Measurements from ENCODE around the gene ATP2B2.

Gene ATP2B2

GRCh38 chr3:10483364-10483675 lies 22.1 kb downstream of the ATP2B2 start:
- Histone ChIP-seq H3K36me3 (ENCODE audit: insufficient read depth, low read length) (no peaks in the 10 kb centered on the region), H3K27ac (ENCODE audit: low read length) (no peak overlapping the region), H2AFZ (ENCODE audit: low read depth, low read length) (no peak overlapping the region), H3K4me1 (ENCODE audit: insufficient read depth, low read length) (no peaks in the 10 kb centered on the region), H3K4me2 (ENCODE audit: insufficient read depth, low read length) (no peak overlapping the region), H3K9ac (ENCODE audit: low read depth, low read length) (no peak overlapping the region), H3K9me3 (ENCODE audit: insufficient read depth, low read length, severe bottlenecking) (no peaks in the 10 kb centered on the region), H3K4me3 (ENCODE audit: low read depth in 1 of 2, low read length in 2 of 2) (no peak overlapping the region), H3K27me3 (ENCODE audit: insufficient read depth, low read length, poor library complexity) (no peaks in the 10 kb centered on the region), H3K79me2 (ENCODE audit: insufficient read depth, low read length) (no peaks in the 10 kb centered on the region), H4K20me1 (ENCODE audit: insufficient read depth, low read length) (no peaks in the 10 kb centered on the region)
- DNase-seq (no peak), ATAC-seq (ENCODE audit: insufficient read depth, low read depth) (no peak)
- TF ChIP-seq CTCF (IDR thresholded peaks at IDR 0.05; ENCODE audit: borderline replicate concordance, extremely low read depth, low read length, poor library complexity, severe bottlenecking) (no peak), EZH2 (IDR thresholded peaks at IDR 0.05; ENCODE audit: borderline replicate concordance, low read depth, low read length, severe bottlenecking) (no peak)

- ATAC-seq (ENCODE audit: insufficient read depth, low read depth) (no peak), DNase-seq (no peak)
- H3K79me2 ChIP-seq (ENCODE audit: insufficient read depth, low read length), result no peaks in the 10 kb centered on the region
- no peak overlapping the region for H3K9ac ChIP-seq (ENCODE audit: low read depth, low read length)
- no peaks in the 10 kb centered on the region for H3K9me3 ChIP-seq (ENCODE audit: insufficient read depth, low read length, severe bottlenecking)
- no peak for TF ChIP-seq EZH2 (IDR thresholded peaks at IDR 0.05; ENCODE audit: borderline replicate concordance, low read depth, low read length, severe bottlenecking)
- no peak for TF ChIP-seq CTCF (IDR thresholded peaks at IDR 0.05; ENCODE audit: borderline replicate concordance, extremely low read depth, low read length, poor library complexity, severe bottlenecking)
- H3K4me1 ChIP-seq (ENCODE audit: insufficient read depth, low read length), result no peaks in the 10 kb centered on the region
- H4K20me1 ChIP-seq (ENCODE audit: insufficient read depth, low read length), result no peaks in the 10 kb centered on the region
- H3K4me2 ChIP-seq (ENCODE audit: insufficient read depth, low read length), result no peak overlapping the region
- H3K27me3 ChIP-seq (ENCODE audit: insufficient read depth, low read length, poor library complexity), result no peaks in the 10 kb centered on the region
- H3K4me3 ChIP-seq (ENCODE audit: low read depth in 1 of 2, low read length in 2 of 2), result no peak overlapping the region
- no peaks in the 10 kb centered on the region for H3K36me3 ChIP-seq (ENCODE audit: insufficient read depth, low read length)
- no peak overlapping the region for H2AFZ ChIP-seq (ENCODE audit: low read depth, low read length)
- no peak overlapping the region for H3K27ac ChIP-seq (ENCODE audit: low read length)
These were observed 22.6 kb downstream of the ATP2B2 start for GRCh38 chr3:10482631-10483363.

GRCh38 chr3:10480871-10481378 lies 24.5 kb downstream of the ATP2B2 start:
- no peak overlapping the region for H2AFZ ChIP-seq (ENCODE audit: low read depth, low read length)
- no peak overlapping the region for H3K9ac ChIP-seq (ENCODE audit: low read depth, low read length)
- no peak overlapping the region for H3K4me3 ChIP-seq (ENCODE audit: low read depth in 1 of 2, low read length in 2 of 2)
- no peak overlapping the region for H3K4me2 ChIP-seq (ENCODE audit: insufficient read depth, low read length)
- DNase-seq, result no peak
- ATAC-seq (ENCODE audit: insufficient read depth, low read depth), result no peak
- H3K4me1 ChIP-seq (ENCODE audit: insufficient read depth, low read length), result no peaks in the 10 kb centered on the region
- H3K27ac ChIP-seq (ENCODE audit: low read length), result no peak overlapping the region
- no peaks in the 10 kb centered on the region for H3K36me3 ChIP-seq (ENCODE audit: insufficient read depth, low read length)
- H3K27me3 ChIP-seq (ENCODE audit: insufficient read depth, low read length, poor library complexity), result no peaks in the 10 kb centered on the region
- no peaks in the 10 kb centered on the region for H4K20me1 ChIP-seq (ENCODE audit: insufficient read depth, low read length)
- TF ChIP-seq CTCF (IDR thresholded peaks at IDR 0.05; ENCODE audit: borderline replicate concordance, extremely low read depth, low read length, poor library complexity, severe bottlenecking), result no peak
- TF ChIP-seq EZH2 (IDR thresholded peaks at IDR 0.05; ENCODE audit: borderline replicate concordance, low read depth, low read length, severe bottlenecking), result no peak
- no peaks in the 10 kb centered on the region for H3K9me3 ChIP-seq (ENCODE audit: insufficient read depth, low read length, severe bottlenecking)
- no peaks in the 10 kb centered on the region for H3K79me2 ChIP-seq (ENCODE audit: insufficient read depth, low read length)
